ENCODE data around the gene CPNE4.

Gene CPNE4

GRCh38 chr3:131795390-131796090, 239.3 kb downstream of the CPNE4 start:
- Histone ChIP-seq H3K27me3 (ENCODE audit: insufficient read depth, poor library complexity, severe bottlenecking) (no peaks in the 10 kb centered on the region), H3K27ac (ENCODE audit: poor library complexity, severe bottlenecking) (no peak overlapping the region), H3K4me1 (ENCODE audit: insufficient read depth, poor library complexity, severe bottlenecking) (no peaks in the 10 kb centered on the region), H3K4me3 (ENCODE audit: severe bottlenecking) (no peak overlapping the region), H3K36me3 (ENCODE audit: low read depth) (no peaks in the 10 kb centered on the region), H3K9me3 (ENCODE audit: severe bottlenecking) (no peaks in the 10 kb centered on the region)
- ATAC-seq (ENCODE audit: low read depth) = no peak
- no peak for DNase-seq (ENCODE audit: low spot score)
- no peak for TF ChIP-seq CTCF (IDR thresholded peaks at IDR 0.05; ENCODE audit: poor library complexity, severe bottlenecking)

GRCh38 chr3:131794766-131795388, 239.9 kb downstream of the CPNE4 start:
- peak; percentile 70 for ATAC-seq (ENCODE audit: low read depth)
- Histone ChIP-seq H3K36me3 (ENCODE audit: low read depth) (no peaks in the 10 kb centered on the region), H3K27me3 (ENCODE audit: insufficient read depth, poor library complexity, severe bottlenecking) (no peaks in the 10 kb centered on the region), H3K4me3 (ENCODE audit: severe bottlenecking) (no peak overlapping the region), H3K9me3 (ENCODE audit: severe bottlenecking) (no peaks in the 10 kb centered on the region), H3K27ac (ENCODE audit: poor library complexity, severe bottlenecking) (no peak overlapping the region), H3K4me1 (ENCODE audit: insufficient read depth, poor library complexity, severe bottlenecking) (no peaks in the 10 kb centered on the region)
- TF ChIP-seq CTCF (IDR thresholded peaks at IDR 0.05; ENCODE audit: poor library complexity, severe bottlenecking) = peak; percentile 79
- no peak for DNase-seq (ENCODE audit: low spot score)

- no peaks in the 10 kb centered on the region for H3K9me3 ChIP-seq (ENCODE audit: severe bottlenecking)
- no peak overlapping the region for H3K27ac ChIP-seq (ENCODE audit: poor library complexity, severe bottlenecking)
- H3K4me1 ChIP-seq (ENCODE audit: insufficient read depth, poor library complexity, severe bottlenecking) = no peaks in the 10 kb centered on the region
- H3K27me3 ChIP-seq (ENCODE audit: insufficient read depth, poor library complexity, severe bottlenecking) = no peaks in the 10 kb centered on the region
- DNase-seq (ENCODE audit: low spot score) = no peak
- ATAC-seq (ENCODE audit: low read depth) = no peak
- no peak overlapping the region for H3K4me3 ChIP-seq (ENCODE audit: severe bottlenecking)
- H3K36me3 ChIP-seq (ENCODE audit: low read depth) = no peaks in the 10 kb centered on the region
- TF ChIP-seq CTCF (IDR thresholded peaks at IDR 0.05; ENCODE audit: poor library complexity, severe bottlenecking) = no peak
Measured at GRCh38 chr3:131793870-131794269, 240.9 kb downstream of the CPNE4 start.

- Histone ChIP-seq H3K36me3 (ENCODE audit: low read depth) (no peaks in the 10 kb centered on the region), H3K4me3 (ENCODE audit: severe bottlenecking) (no peak overlapping the region), H3K9me3 (ENCODE audit: severe bottlenecking) (no peaks in the 10 kb centered on the region), H3K27me3 (ENCODE audit: insufficient read depth, poor library complexity, severe bottlenecking) (no peaks in the 10 kb centered on the region), H3K4me1 (ENCODE audit: insufficient read depth, poor library complexity, severe bottlenecking) (no peaks in the 10 kb centered on the region), H3K27ac (ENCODE audit: poor library complexity, severe bottlenecking) (no peak overlapping the region)
- ATAC-seq (ENCODE audit: low read depth) (no peak), DNase-seq (ENCODE audit: low spot score) (no peak)
- TF ChIP-seq CTCF (IDR thresholded peaks at IDR 0.05; ENCODE audit: poor library complexity, severe bottlenecking) = no peak
Measured at GRCh38 chr3:131789188-131789587, 245.6 kb downstream of the CPNE4 start.

- Histone ChIP-seq H3K4me1 (ENCODE audit: insufficient read depth, poor library complexity, severe bottlenecking) (no peaks in the 10 kb centered on the region), H3K36me3 (ENCODE audit: low read depth) (no peaks in the 10 kb centered on the region), H3K27me3 (ENCODE audit: insufficient read depth, poor library complexity, severe bottlenecking) (no peaks in the 10 kb centered on the region), H3K27ac (ENCODE audit: poor library complexity, severe bottlenecking) (no peak overlapping the region), H3K4me3 (ENCODE audit: severe bottlenecking) (no peak overlapping the region), H3K9me3 (ENCODE audit: severe bottlenecking) (no peaks in the 10 kb centered on the region)
- no peak for TF ChIP-seq CTCF (IDR thresholded peaks at IDR 0.05; ENCODE audit: poor library complexity, severe bottlenecking)
- ATAC-seq (ENCODE audit: low read depth) (no peak), DNase-seq (ENCODE audit: low spot score) (no peak)
Measured at GRCh38 chr3:131786386-131786785, 248.4 kb downstream of the CPNE4 start.
